Skeletal muscle tissue (tissue), 2 donors: ENCODE measurements around the gene P4HA1. TPM values are rescaled to one million over a fixed set of nuclear protein-coding genes. Genes with fewer than 3 reads are reported as not detected.

Source experiments
- small RNA-seq: library from RNA; depleted of rRNA; stranded (forward); fragments of <200 nt; gene quantifications from one replicate; pipeline ENCODE3, GENCODE V24; 2014
- total RNA-seq: library from RNA; depleted of rRNA; stranded (reverse); fragments of >200 nt; gene quantifications from one replicate; pipeline ENCODE4 v1.2.3, GENCODE V29; 2014

P4HA1 gene
- total RNA-seq, 1 donor from 2014 or later: 53.8 TPM

Small RNAs within 50 kb of the gene (small RNA-seq; reads per million reads assigned to genes)
- gene RF00019 (not detected), gene SNORA11F (0.56 reads per million, percentile 64 among the genes with 10 or more reads in this experiment)

Other genes starting within 250 kb of the P4HA1 start
- 10.4 TPM for gene OIT3, start 203.1 kb downstream of the P4HA1 start, total RNA-seq
- not detected for gene PLA2G12B, start 142.1 kb downstream of the P4HA1 start, total RNA-seq
- 2.1 TPM for gene NUDT13, start 13.6 kb upstream of the P4HA1 start, total RNA-seq
- 23.5 TPM for gene ECD, start 71.1 kb upstream of the P4HA1 start, total RNA-seq
- 16.2 TPM for gene FAM149B1, start 71.3 kb upstream of the P4HA1 start, total RNA-seq
- gene DNAJC9, start 150.4 kb upstream of the P4HA1 start, total RNA-seq: 17.7 TPM
- gene MRPS16, start 155.8 kb upstream of the P4HA1 start, total RNA-seq: 57.4 TPM